DMS79 (cell line): ENCODE measurements around the gene MAST4.
A peak's percentile ranks its signal among the peaks of the same experiment; 100 is the strongest.
"Not testable (repeated sequence)": the region's sequence is repeated elsewhere in the genome, so short reads cannot be mapped to it uniquely, and the experiment has no call there.

Experiments used
- DNase-seq: peaks from one replicate; lab custom pipeline; 2025; lab: John Stamatoyannopoulos, UW

MAST4 gene

GRCh38 chr5:67090040-67090439 lies 493.8 kb downstream of the MAST4 start:
- DNase-seq = no peak

- DNase-seq = no peak
Observed at GRCh38 chr5:67090593-67090992, 494.4 kb downstream of the MAST4 start.

GRCh38 chr5:67092535-67092934 lies 496.3 kb downstream of the MAST4 start:
- no peak for DNase-seq

GRCh38 chr5:67093279-67093678 lies 497.1 kb downstream of the MAST4 start:
- DNase-seq = no peak

GRCh38 chr5:67094476-67095300 lies 498.5 kb downstream of the MAST4 start:
- DNase-seq = no peak

GRCh38 chr5:67095346-67096171 lies 499.4 kb downstream of the MAST4 start:
- DNase-seq = no peak

- no peak for DNase-seq
Observed at GRCh38 chr5:67098656-67099055, 502.5 kb downstream of the MAST4 start.

- no peak for DNase-seq
Observed at GRCh38 chr5:67100301-67100700, 504.1 kb downstream of the MAST4 start.

GRCh38 chr5:67102708-67103107 lies 506.5 kb downstream of the MAST4 start:
- DNase-seq = no peak

GRCh38 chr5:67104859-67105258 lies 508.7 kb downstream of the MAST4 start:
- no peak for DNase-seq

- no peak for DNase-seq
Observed at GRCh38 chr5:67105270-67105669, 509.1 kb downstream of the MAST4 start.

GRCh38 chr5:67106626-67107342 lies 510.6 kb downstream of the MAST4 start:
- DNase-seq = no peak

GRCh38 chr5:67111779-67112178 lies 515.6 kb downstream of the MAST4 start:
- DNase-seq = no peak

- DNase-seq = peak; percentile 32
Observed at GRCh38 chr5:67115246-67115645, 519.1 kb downstream of the MAST4 start.

GRCh38 chr5:67115817-67116216 lies 519.6 kb downstream of the MAST4 start:
- DNase-seq = no peak

GRCh38 chr5:67118050-67118620 lies 521.9 kb downstream of the MAST4 start:
- no peak for DNase-seq

GRCh38 chr5:67119010-67119409 lies 522.8 kb downstream of the MAST4 start:
- DNase-seq = no peak

GRCh38 chr5:67120032-67120431 lies 523.8 kb downstream of the MAST4 start:
- DNase-seq = no peak

- no peak for DNase-seq
Observed at GRCh38 chr5:67123819-67124218, 527.6 kb downstream of the MAST4 start.

GRCh38 chr5:67124556-67124955 lies 528.4 kb downstream of the MAST4 start:
- no peak for DNase-seq

- DNase-seq = not testable (repeated sequence)
Observed at GRCh38 chr5:67127347-67127895, 531.2 kb downstream of the MAST4 start.

GRCh38 chr5:67129768-67130167 lies 533.6 kb downstream of the MAST4 start:
- no peak for DNase-seq
